Right ventricle myocardium superior (tissue), 1 donor: ENCODE data around the gene RGSL1. TPM values are rescaled to one million over a fixed set of nuclear protein-coding genes. Genes with fewer than 3 reads are reported as not detected.

Experiments
- ATAC-seq: fragments of 200-7000 bp; cut with Tn5 transposase; one replicate; pipeline ENCODE4 v1.9.1; 2020; ENCODE audit warnings: mild to moderate bottlenecking; ENCODE audit not compliant: poor library complexity
- DNase-seq: peaks from one replicate; pipeline ENCODE4 v3.0.0-alpha.2; 2020
- intact Hi-C: fragments of 100-400 bp; cut with DNase I; formaldehyde crosslinking; loops from one replicate; pipeline ENCODE4 v1.11.2; 2022
- total RNA-seq: library from RNA; stranded (reverse); fragmentation: NEBNext Ultra II Directional; extraction: Animal tissue kit (Norgen Biotek cat#: 25700); gene quantifications from one replicate; pipeline ENCODE4 v1.2.1, GENCODE V29; 2021
- donor health status: DM: no; HTN: yes; CAD: no; lungs with severe emphysema.

The RGSL1 gene
- total RNA-seq, 1 donor from 2014 or later = not detected

- DNase-seq = no peak
- ATAC-seq = no peak
- intact Hi-C loops = no loop called here
Measured at GRCh38 chr1:182574156-182574555, 124.2 kb downstream of the RGSL1 start.

- DNase-seq (no peak), ATAC-seq (peak; percentile 55)
- intact Hi-C loops = no loop called here
Measured at GRCh38 chr1:182575540-182576149, 125.7 kb downstream of the RGSL1 start.

DNA sequence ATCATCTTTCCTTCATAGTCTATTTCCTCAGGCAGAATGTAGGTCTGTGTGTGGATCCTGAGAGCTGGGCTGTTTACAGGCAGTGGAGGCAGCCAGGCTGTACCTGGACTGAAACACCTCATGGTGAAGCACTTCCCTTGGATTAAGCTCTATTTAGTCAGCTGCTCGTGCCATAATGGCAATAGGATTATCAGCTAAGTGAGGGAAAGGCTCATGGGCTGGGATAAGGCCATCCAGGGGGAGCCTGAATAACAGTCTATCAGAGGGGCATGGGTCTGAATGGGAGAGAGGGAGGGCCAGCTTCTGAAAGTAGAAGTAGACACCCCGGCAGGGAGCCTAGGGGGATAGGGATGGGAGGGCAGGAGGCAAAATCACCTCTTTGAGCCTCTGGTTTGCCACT is 130.8 kb downstream of the RGSL1 start:
- DNase-seq (no peak), ATAC-seq (no peak)
- intact Hi-C loops = no loop called here

DNA sequence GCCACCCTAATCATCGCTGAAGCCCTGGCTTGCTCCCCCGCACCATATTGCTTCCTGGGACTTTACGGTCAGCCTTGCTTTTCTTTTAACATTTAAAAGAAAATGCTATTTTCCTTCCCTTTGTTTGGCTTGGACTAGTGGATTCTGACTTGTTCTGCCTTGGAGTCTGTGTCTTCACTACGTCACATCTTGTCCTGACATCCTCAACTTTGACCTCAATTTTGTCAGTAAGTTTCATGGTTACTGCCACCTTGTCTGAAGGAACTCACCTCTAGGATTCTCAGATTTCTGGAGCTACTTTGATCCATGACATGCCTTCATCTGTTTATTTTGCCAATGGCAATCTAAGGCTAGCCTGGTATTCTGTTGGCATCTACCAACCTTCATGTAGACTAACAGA is 134.8 kb downstream of the RGSL1 start:
- intact Hi-C loops = no loop called here
- DNase-seq = no peak

DNA sequence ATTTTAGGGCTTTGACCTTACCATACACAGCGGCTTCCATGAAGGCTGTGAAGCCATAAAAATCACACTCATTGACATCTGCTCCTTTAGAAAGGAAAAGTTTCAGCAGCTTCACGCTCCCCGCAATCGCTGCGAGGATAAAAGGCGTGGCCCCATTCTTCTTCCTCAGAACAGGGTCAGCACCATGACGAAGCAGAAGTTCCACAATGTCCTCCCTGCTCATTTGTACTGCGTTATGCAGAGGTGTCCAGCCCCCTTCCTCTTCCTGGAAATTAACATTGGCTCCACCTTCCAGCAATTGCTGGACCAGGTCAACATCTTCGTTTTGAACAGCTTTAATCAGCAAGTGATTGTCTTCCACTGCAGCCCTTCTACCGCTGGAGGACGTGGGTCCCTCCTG is 136.4 kb downstream of the RGSL1 start:
- ATAC-seq (no peak), DNase-seq (no peak)
- intact Hi-C loops = no loop called here

More for the DNA sequence above, 134.8 kb downstream of the RGSL1 start:
- ATAC-seq = no peak

DNA sequence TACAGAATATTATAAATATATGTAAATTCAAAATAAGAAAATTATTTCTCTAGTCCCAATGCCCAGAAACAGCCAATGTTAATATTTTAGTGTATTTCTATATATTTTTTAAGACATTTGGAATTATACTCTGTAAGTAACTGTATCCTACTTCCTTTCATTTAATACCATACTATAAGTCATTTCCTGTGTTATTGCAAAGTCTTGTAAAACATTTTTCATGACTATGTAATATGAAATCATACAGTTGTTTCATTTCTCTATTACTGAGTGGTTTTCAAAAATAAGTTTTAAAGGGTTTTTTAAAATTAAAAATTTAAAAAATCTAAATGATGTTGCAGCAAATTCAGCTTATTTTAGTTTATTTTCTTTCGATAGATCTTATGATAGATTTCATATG is 137.1 kb downstream of the RGSL1 start:
- ATAC-seq (no peak), DNase-seq (no peak)
- intact Hi-C loops = no loop called here

- intact Hi-C loops = no loop called here
- no peak for DNase-seq
- ATAC-seq = no peak
Measured at GRCh38 chr1:182587666-182588499, 137.9 kb downstream of the RGSL1 start.

DNA sequence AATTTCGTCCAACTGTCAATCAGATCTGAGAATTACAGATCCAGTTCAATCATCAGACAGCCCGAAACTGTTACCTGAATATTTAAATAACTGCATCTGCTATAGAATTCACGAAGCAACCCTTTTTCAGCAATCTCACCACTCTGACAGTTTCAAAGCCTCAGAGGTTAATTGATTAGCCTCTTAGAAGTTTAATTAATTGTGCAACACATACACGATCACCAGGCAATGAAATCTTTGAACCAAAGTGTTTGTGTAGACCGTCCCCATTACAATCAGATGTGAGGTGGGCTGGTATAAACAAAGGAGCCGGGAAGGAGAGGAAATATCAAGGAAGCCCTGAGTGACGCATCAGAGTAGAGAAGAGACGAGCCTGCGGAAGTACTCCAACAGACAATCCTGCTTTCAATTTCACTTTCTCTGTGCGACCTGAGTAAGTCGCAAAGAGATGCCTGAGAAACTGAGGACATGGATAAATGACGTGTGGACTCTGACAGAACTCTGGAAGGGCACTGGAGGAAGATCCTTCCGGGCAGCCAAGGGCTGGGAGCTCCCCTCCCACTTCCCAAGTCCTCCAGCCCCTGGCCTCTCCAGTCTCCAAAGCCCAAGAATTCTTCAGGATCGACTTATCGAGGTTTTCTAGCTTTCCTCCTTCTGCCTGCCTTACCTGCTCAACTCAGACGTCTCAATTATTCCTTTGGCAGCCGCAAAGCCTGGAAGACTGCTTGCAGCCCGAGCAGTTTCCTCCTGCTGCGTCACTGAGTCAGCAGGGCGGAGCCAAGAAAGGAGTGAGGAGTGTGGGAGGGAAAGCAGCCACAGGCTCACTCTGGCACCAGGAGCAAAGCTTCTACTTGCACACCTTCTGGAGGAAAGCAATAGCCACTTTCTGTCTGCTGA is 138.8 kb downstream of the RGSL1 start, which contains the start of gene RNASEL:
Gene RNASEL (minus strand): TSS at position 757 of the 897 bp plus-strand sequence. CDS start 2,450 bp downstream, outside the sequence.
- ATAC-seq = peak; percentile 94
- intact Hi-C loops = no loop called here

GRCh38 chr1:182589520-182589919 is 139.6 kb downstream of the RGSL1 start:
- intact Hi-C loops = no loop called here

More for the DNA sequence above, 138.8 kb downstream of the RGSL1 start, which contains the start of gene RNASEL:
- peak; percentile 84 for DNase-seq

GRCh38 chr1:182589931-182590330 is 140.0 kb downstream of the RGSL1 start:
- no peak for DNase-seq
- no peak for ATAC-seq
- intact Hi-C loops = loop anchor here (10.0 kb wide), 1 partner anchor 145 kb away; no protein-coding TSS in a partner anchor

More at GRCh38 chr1:182589520-182589919, 139.6 kb downstream of the RGSL1 start:
- DNase-seq (no peak), ATAC-seq (no peak)

DNA sequence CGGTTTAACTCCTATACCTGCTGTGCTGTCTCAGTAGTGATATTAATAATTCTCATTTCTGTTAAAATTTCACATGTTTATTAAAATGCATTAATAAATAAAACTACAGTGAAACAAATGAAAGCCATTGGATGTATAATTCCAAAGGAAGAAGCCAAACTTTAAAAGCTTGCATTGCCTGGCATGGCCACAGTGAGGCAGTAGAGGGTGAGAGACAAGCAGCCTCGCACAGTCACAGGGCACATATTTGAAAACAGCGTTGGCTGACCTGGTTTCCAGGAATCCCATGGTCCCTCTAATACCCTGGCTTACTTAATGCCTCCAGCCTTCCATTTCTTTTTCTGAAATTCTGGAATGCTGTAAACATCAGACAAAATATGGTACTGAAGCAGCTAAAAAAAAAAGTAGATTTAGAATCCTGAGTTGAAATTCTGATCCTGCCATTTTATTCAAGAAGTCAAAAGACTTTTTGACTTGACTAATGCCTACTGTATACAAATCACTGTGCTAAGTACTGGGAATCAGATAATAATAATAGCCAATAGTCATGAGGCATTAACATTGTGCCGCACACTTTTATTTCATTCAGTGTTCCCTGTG is 145.8 kb downstream of the RGSL1 start:
- ATAC-seq (peak; percentile 68), DNase-seq (peak; percentile 61)
- intact Hi-C loops = loop anchor here (10.0 kb wide), 1 partner anchor 151 kb away; no protein-coding TSS in a partner anchor

GRCh38 chr1:182596934-182597333 is 147.0 kb downstream of the RGSL1 start:
- intact Hi-C loops = loop anchor here (10.0 kb wide), 1 partner anchor 152 kb away; no protein-coding TSS in a partner anchor
- ATAC-seq (no peak), DNase-seq (no peak)

DNA sequence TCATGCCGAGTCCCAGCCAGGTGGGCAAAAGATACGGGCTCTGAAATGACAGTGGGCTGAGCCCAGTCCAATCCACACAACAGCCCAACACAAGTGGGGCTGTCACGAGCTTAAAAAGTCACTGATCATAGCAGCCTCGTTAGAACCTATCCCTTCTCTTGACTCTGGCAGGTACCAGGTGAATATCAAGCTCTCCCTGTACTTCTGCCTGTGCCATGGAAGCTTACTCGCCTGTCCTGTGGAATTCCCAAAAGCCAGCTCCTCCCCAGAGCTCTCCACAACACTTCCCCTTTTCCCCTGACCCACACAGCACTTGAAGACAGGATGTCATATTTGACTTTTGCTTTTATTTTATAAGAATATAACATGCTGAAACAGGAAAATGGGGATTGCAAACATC is 148.3 kb downstream of the RGSL1 start:
- intact Hi-C loops = loop anchor here (10.0 kb wide), 1 partner anchor 153 kb away; no protein-coding TSS in a partner anchor
- DNase-seq = no peak
- no peak for ATAC-seq

GRCh38 chr1:182599339-182599738 is 149.4 kb downstream of the RGSL1 start:
- ATAC-seq = no peak
- intact Hi-C loops = loop anchor here (10.0 kb wide), 1 partner anchor 155 kb away; no protein-coding TSS in a partner anchor

DNA sequence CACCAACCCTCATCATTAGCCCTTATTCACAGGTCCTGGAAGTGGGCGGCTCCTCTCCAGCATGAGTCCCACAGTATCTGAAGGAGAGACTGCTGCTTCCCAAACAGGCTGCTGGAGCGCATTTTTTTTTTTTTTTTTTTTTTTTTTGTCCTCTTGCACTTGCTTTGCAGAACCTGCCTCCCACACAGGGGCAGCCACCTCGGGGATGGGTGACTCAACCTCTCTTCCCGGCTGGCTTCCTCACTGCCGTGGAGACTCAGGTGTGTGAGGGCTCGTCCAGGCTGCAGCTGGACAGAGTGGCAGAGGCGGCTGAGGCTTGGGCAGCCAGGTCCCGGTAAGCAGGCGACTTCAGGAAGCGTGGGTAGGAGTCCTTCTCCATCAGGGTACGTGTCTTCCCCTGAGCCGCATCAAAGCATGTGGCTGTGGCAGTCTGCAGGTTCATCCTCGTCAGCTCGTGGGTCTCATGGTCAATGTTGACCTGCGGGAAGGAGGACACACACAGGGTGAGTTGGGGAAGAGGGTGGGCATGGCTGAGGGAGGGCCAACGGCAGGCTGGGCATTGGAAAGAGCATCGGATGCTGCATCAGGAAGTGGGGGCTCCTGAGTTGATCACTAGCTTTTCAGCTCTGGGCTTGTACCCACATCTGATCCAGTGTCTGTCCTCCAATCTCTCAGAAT is 150.2 kb downstream of the RGSL1 start:
- intact Hi-C loops = loop anchor here (5.0 kb wide), 1 partner anchor 513 kb away; no protein-coding TSS in a partner anchor
- DNase-seq (no peak), ATAC-seq (no peak)

More at GRCh38 chr1:182599339-182599738, 149.4 kb downstream of the RGSL1 start:
- DNase-seq = no peak

- intact Hi-C loops = loop anchor here (5.0 kb wide), 1 partner anchor 514 kb away; no protein-coding TSS in a partner anchor
- no peak for DNase-seq
- ATAC-seq = no peak
Measured at GRCh38 chr1:182600745-182601415, 150.9 kb downstream of the RGSL1 start.

DNA sequence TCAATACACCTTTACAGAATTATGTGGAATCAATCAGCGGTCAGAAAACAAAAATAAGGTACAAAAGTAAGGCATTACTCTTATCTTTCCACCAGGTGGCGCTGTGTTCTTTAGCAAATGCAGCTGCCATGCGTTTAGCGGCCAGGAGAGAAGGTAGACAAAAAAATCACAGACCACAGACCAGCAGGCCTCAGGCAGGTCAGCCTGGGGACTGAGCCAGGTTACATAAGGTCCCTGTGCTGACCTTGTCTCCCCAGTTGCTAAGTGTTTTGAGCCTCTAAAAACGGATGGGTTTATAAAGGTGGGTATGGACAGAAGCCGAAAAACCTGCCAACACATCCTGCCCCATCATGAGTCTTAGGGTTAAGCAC is 151.5 kb downstream of the RGSL1 start:
- peak; percentile 63 for DNase-seq
- peak; percentile 55 for ATAC-seq
- intact Hi-C loops = loop anchor here (5.0 kb wide), 1 partner anchor 514 kb away; no protein-coding TSS in a partner anchor
